Lung (tissue), 12 donors: Measurements from ENCODE around the gene FIZ1. TPM values are rescaled to one million over a fixed set of nuclear protein-coding genes. Genes with fewer than 3 reads are reported as not detected.
"Not testable (repeated sequence)": the region's sequence is repeated elsewhere in the genome, so short reads cannot be mapped to it uniquely, and the experiment has no call there.

Experiments
- ATAC-seq: fragments of 200-7000 bp; cut with Tn5 transposase; one replicate; pipeline ENCODE4 v1.9.1; 2020; ENCODE audit warnings: moderate number of reproducible peaks; ENCODE audit not compliant: insufficient read depth, low FRiP score
- DNase-seq, 3 donors: peaks; one replicate each; pipeline ENCODE4 v3.0.0-alpha.2; 2013 to 2017
- H3K27ac ChIP-seq, 2 donors: one replicate each; pipeline ENCODE4 v1.5.1; 2013; ENCODE audit warnings: mild to moderate bottlenecking in 2 of 2, moderate library complexity in 2 of 2, control low read depth in 1 of 2, inconsistent platforms in 1 of 2, low read depth in 1 of 2, low read length in 1 of 2
- H3K27me3 ChIP-seq, 3 donors: one replicate each; pipeline ENCODE4 v1.5.1; 2013; ENCODE audit warnings: low read length in 2 of 3; ENCODE audit not compliant: control insufficient read depth in 3 of 3, insufficient read depth in 3 of 3
- H3K36me3 ChIP-seq, 4 donors: one replicate each; pipeline ENCODE4 v1.5.1; 2013; ENCODE audit warnings: low read length in 4 of 4, mild to moderate bottlenecking in 1 of 4, moderate library complexity in 1 of 4; ENCODE audit not compliant: control insufficient read depth in 4 of 4, insufficient read depth in 4 of 4
- H3K4me1 ChIP-seq, 5 donors: one replicate each; pipeline ENCODE4 v1.5.1; 2013; ENCODE audit warnings: low read length in 5 of 5, mild to moderate bottlenecking in 2 of 5, moderate library complexity in 1 of 5; ENCODE audit not compliant: control insufficient read depth in 5 of 5, insufficient read depth in 5 of 5
- H3K4me3 ChIP-seq: one replicate; pipeline ENCODE4 v1.5.1; 2013; ENCODE audit warnings: mild to moderate bottlenecking, control low read depth, moderate library complexity
- H3K9ac ChIP-seq, 2 donors: one replicate each; pipeline ENCODE4 v1.5.1; 2013; ENCODE audit warnings: low read length in 2 of 2, control low read depth in 1 of 2; ENCODE audit not compliant: insufficient read depth in 1 of 2
- H3K9me3 ChIP-seq, 4 donors: one replicate each; pipeline ENCODE4 v1.5.1; 2013; ENCODE audit warnings: low read length in 3 of 4, mild to moderate bottlenecking in 1 of 4, moderate library complexity in 1 of 4; ENCODE audit not compliant: control insufficient read depth in 4 of 4, insufficient read depth in 3 of 4
- WGBS, 2 donors: extraction: QIAGEN DNeasy Blood & Tissue Kit; methylation state at CpG; one replicate each; pipeline ENCODE4 v1.1.7; 2013; 5-methylcytosine and 5-hydroxymethylcytosine counted together
- polyA plus RNA-seq, 2 donors: library from polyadenylated mRNA; stranded (reverse); fragments of 200-250 nt; gene quantifications; one replicate each; pipeline ENCODE4 v1.2.1, GENCODE V29; 2013
- total RNA-seq, 2 donors: library from RNA; depleted of rRNA in 1 of 2; stranded (reverse); fragments of >200 nt in 1 of 2; gene quantifications; one replicate each; pipeline ENCODE4 v1.2.1, GENCODE V29; 2014 to 2021
- TF ChIP-seq, protein P1 (sequence below): IDR thresholded peaks from 2 replicates; pipeline ENCODE4 v1.5.1; 2012; ENCODE audit warnings: mild to moderate bottlenecking; ENCODE audit errors: control extremely low read depth, extremely low read depth
- donor health status: control.
- donor health status: control.
- donor health status: Bipolar disorder and iron deficiency.
- donor health status: healthy.
- donor health status: DM: yes; HTN: yes; CAD: no.

The FIZ1 gene
- total and polyA plus RNA-seq, 4 donors, result 5.6 to 17.6 (median 9.9) TPM

DNA sequence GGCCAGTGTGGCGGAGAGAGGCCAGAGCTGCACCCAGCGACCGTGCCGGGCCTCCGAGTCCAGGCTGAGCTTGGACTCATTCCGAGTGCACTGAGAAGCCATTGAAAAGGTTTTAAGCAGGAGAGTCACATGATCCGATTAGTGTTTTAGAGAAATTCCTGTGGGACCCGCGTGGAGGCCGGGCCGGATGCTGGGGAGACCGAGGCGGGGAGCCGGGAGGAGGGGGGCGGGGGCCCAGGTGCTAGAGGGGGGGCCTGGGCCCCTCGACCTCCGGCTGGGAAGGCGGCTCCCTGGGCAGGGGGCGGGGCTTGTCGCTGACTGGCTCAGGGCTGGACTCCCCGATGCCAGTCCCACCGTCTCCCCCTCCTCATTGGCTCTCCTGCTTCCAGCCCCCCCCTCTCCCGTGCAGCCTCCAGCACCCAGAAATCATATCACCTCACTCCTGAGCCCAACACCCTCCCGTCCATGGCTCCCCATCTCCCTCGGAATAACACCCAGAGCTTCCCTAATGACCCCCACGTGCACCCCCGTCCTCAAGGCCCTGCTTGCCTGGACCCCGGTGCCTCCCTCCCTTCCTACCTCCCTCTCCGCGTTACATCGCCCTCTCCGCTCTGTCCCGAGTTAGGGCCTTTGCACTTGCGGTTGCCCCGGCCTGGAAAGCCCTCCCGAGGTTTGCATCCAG is 13.5 kb downstream of the FIZ1 start:
- Histone ChIP-seq H3K4me3 (peak overlapping the region; percentile 17), H3K27ac (peak overlapping the region; percentile 7 to 66), H3K36me3 (no peaks in the 10 kb centered on the region), H3K4me1 (peaks cover 2 to 21% (median 5%) of the 10 kb centered on the region in 5 donors), H3K9me3 (no peaks in the 10 kb centered on the region), H3K27me3 (no peaks in the 10 kb centered on the region), H3K9ac (no peak overlapping the region)
- WGBS, 2 donors, result 3 to 4% methylated on average over 33 to 36 of the region's 36 CpGs
- ATAC-seq, result peak; percentile 58
- TF ChIP-seq, protein P1, sequence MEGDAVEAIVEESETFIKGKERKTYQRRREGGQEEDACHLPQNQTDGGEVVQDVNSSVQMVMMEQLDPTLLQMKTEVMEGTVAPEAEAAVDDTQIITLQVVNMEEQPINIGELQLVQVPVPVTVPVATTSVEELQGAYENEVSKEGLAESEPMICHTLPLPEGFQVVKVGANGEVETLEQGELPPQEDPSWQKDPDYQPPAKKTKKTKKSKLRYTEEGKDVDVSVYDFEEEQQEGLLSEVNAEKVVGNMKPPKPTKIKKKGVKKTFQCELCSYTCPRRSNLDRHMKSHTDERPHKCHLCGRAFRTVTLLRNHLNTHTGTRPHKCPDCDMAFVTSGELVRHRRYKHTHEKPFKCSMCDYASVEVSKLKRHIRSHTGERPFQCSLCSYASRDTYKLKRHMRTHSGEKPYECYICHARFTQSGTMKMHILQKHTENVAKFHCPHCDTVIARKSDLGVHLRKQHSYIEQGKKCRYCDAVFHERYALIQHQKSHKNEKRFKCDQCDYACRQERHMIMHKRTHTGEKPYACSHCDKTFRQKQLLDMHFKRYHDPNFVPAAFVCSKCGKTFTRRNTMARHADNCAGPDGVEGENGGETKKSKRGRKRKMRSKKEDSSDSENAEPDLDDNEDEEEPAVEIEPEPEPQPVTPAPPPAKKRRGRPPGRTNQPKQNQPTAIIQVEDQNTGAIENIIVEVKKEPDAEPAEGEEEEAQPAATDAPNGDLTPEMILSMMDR, result no peak
- DNase-seq, result peak; percentile 82 to 93 (median 91)

GRCh38 chr19:55584871-55585270 is 14.4 kb downstream of the FIZ1 start:
- WGBS, 2 donors, result 95% methylated on average over 11 of the region's 11 CpGs
- Histone ChIP-seq H3K4me3 (no peak overlapping the region), H3K4me1 (peaks cover 3 to 21% (median 5%) of the 10 kb centered on the region in 5 donors), H3K9me3 (no peaks in the 10 kb centered on the region), H3K9ac (no peak overlapping the region), H3K36me3 (no peaks in the 10 kb centered on the region), H3K27me3 (no peaks in the 10 kb centered on the region), H3K27ac (no peak overlapping the region)
- DNase-seq (no peak), ATAC-seq (no peak)
- TF ChIP-seq, protein P1, result no peak

- ATAC-seq, DNase-seq, H3K9me3 ChIP-seq, H3K36me3 ChIP-seq, H3K27ac ChIP-seq, H3K9ac ChIP-seq, H3K4me3 ChIP-seq, H3K27me3 ChIP-seq: not testable (repeated sequence)
- H3K4me1 ChIP-seq, result peaks cover 3 to 25% (median 7%) of the 10 kb centered on the region in 5 donors
- WGBS, 2 donors, result 58 to 73% methylated on average over 8 of the region's 8 CpGs
These were observed 15.4 kb downstream of the FIZ1 start for GRCh38 chr19:55583897-55584296.

DNA sequence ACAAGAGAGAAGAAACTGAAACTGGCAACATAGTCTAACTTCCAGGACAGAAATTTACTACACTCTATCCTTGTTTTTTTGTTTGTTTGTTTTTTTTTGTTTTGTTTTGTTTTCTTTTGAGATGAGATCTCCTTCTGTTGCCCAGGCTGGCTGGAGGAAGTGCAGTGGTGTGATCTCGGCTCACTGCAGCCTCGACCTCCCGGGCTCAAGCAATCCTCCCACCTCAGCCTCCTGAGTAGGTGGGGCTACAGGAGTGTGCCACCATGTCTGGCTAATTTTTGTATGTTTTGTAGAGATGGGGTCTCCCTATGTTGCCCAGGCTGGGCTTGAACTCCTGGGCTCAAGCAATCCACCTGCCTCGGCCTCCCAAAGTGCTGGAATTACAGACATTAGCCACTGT is 17.0 kb downstream of the FIZ1 start:
- 75 to 82% methylated on average over 4 of the region's 4 CpGs for WGBS, 2 donors
- H3K36me3 ChIP-seq, result peaks cover 0 to 17% (median 4%) of the 10 kb centered on the region in 4 donors
- ATAC-seq, H3K27me3 ChIP-seq, H3K9ac ChIP-seq, DNase-seq, H3K9me3 ChIP-seq, H3K4me3 ChIP-seq: not testable (repeated sequence)
- peaks cover 3 to 22% (median 7%) of the 10 kb centered on the region in 5 donors for H3K4me1 ChIP-seq
- H3K27ac ChIP-seq, result peak overlapping the region in 1 of 2 donors; percentile 55
